Activated CD4-positive, alpha-beta memory T cell treated with anti-CD3 and anti-CD28 coated beads for 36 hours (primary cell): Measurements from ENCODE around the gene TM4SF18. TPM values are rescaled to one million over a fixed set of nuclear protein-coding genes. Genes with fewer than 3 reads are reported as not detected.
A peak's percentile ranks its signal among the peaks of the same experiment; 100 is the strongest.

Experiments
- CTCF ChIA-PET: fragments of 350-600 bp; sonication (Branson Sonifier 250); formaldehyde crosslinking; loops from one replicate; lab custom pipeline; 2021; ENCODE audit warnings: antibody characterized with exemption, inconsistent platforms; lab: Charles Lee
- POLR2A ChIA-PET: fragments of 350-600 bp; sonication (Branson Sonifier 250); formaldehyde crosslinking; loops from one replicate; lab custom pipeline; 2021; ENCODE audit warnings: antibody characterized with exemption; lab: Charles Lee
- DNase-seq: peaks from one replicate; pipeline ENCODE4 v3.0.0-alpha.2; 2020
- H3K27ac Mint-ChIP-seq: one replicate; pipeline ENCODE4 v1.8.0; 2021; ENCODE audit warnings: mixed read lengths
- H3K27me3 Mint-ChIP-seq: one replicate; pipeline ENCODE4 v1.8.0; 2021; ENCODE audit warnings: mixed read lengths
- H3K36me3 Mint-ChIP-seq: one replicate; pipeline ENCODE4 v1.8.0; 2021; ENCODE audit warnings: mixed read lengths
- H3K4me1 Mint-ChIP-seq: one replicate; pipeline ENCODE4 v1.8.0; 2021; ENCODE audit warnings: low read depth, mixed read lengths
- H3K4me3 Mint-ChIP-seq: one replicate; pipeline ENCODE4 v1.8.0; 2021; ENCODE audit warnings: mild to moderate bottlenecking, mixed read lengths
- H3K9me3 Mint-ChIP-seq: one replicate; pipeline ENCODE4 v1.8.0; 2021; ENCODE audit warnings: mixed read lengths
- intact Hi-C: fragments of 100-400 bp; cut with micrococcal nuclease; formaldehyde crosslinking; loops from one replicate; pipeline ENCODE4 v1.15.1; 2023
- total RNA-seq, 2 experiments: library from RNA; stranded (reverse); gene quantifications; one replicate each; pipeline ENCODE4 v1.2.3, GENCODE V29; 2021

Gene TM4SF18
- total RNA-seq, 2 experiments from 2014 or later, result not detected

DNA sequence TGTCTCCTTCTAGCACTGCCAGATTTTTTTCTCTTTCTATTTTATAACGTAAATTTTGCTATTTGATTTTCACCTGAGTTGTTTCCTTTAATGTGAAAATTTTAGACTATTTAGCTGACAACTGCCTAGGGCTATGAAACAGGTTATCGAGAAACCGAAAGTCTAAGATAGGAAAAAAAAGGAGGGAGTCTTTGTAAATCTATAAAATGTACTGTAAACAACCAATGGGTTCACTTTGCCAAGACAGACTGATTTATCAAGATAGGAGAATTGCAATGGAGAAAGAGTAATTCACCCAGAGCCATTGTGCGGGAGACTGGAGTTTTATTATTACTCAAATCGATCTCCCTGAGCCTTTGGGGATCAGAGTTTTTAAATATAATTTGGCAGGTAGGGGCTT, 50.0 kb downstream of the TM4SF18 start:
- Mint-ChIP-seq H3K36me3 (no peaks in the 10 kb centered on the region), H3K4me3 (no peak overlapping the region), H3K4me1 (no peaks in the 10 kb centered on the region), H3K27ac (no peak overlapping the region), H3K9me3 (no peaks in the 10 kb centered on the region), H3K27me3 (no peaks in the 10 kb centered on the region)
- intact Hi-C loops, result no loop called here
- POLR2A ChIA-PET, result no interaction called here
- DNase-seq, result no peak
- CTCF ChIA-PET, result no interaction called here

DNA sequence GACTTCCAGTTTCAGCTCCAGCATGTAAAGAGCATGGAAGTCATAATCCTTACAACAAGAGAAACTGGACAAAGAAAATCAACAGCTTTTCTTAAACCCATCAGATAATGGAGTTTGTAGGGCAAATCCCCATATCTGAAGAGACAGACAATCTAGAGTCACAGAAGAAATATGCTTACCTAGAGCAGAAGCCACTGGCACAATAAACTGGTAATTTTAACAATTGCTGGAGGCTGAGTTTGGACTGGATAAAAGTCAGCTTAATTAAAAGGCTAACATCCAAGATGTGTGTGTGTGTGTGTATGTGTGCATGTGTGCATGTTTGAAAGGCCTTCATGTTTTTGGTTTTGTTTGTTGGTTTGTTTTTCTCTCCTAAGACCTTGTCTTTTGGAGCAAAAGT, 50.6 kb downstream of the TM4SF18 start:
- DNase-seq, result no peak
- Mint-ChIP-seq H3K27ac (no peak overlapping the region), H3K27me3 (no peaks in the 10 kb centered on the region), H3K36me3 (no peaks in the 10 kb centered on the region), H3K9me3 (no peaks in the 10 kb centered on the region), H3K4me3 (no peak overlapping the region), H3K4me1 (peaks cover under 1% of the 10 kb centered on the region)
- CTCF ChIA-PET, result no interaction called here
- intact Hi-C loops, result no loop called here
- POLR2A ChIA-PET, result no interaction called here

DNA sequence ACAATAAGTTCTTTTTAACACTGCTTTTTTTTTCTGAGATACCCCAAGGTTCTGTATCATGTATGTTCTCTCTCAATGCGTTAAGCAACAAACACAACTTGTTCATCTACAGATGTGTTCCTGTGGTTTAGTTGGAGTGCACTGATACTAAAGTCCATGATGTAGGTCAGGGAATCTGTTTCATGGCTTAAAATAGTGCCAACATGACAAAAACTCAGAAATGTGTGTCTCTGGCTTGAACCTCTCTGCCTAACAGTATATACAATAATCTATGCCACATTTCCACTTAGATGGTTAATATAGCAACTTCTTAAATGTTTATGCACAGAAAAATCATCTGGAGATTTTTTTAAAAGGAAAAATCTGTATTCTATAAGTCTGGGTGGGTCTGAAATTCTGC, 51.1 kb downstream of the TM4SF18 start:
- POLR2A ChIA-PET, result no interaction called here
- Mint-ChIP-seq H3K36me3 (no peaks in the 10 kb centered on the region), H3K27me3 (no peaks in the 10 kb centered on the region), H3K4me3 (no peak overlapping the region), H3K9me3 (no peaks in the 10 kb centered on the region), H3K27ac (no peak overlapping the region), H3K4me1 (peaks cover 5% of the 10 kb centered on the region)
- intact Hi-C loops, result no loop called here
- CTCF ChIA-PET, result interaction anchor here (1.0 kb wide), 1 partner anchor 327 kb away, joined by 3 read pairs; no protein-coding TSS in a partner anchor
- no peak for DNase-seq

DNA sequence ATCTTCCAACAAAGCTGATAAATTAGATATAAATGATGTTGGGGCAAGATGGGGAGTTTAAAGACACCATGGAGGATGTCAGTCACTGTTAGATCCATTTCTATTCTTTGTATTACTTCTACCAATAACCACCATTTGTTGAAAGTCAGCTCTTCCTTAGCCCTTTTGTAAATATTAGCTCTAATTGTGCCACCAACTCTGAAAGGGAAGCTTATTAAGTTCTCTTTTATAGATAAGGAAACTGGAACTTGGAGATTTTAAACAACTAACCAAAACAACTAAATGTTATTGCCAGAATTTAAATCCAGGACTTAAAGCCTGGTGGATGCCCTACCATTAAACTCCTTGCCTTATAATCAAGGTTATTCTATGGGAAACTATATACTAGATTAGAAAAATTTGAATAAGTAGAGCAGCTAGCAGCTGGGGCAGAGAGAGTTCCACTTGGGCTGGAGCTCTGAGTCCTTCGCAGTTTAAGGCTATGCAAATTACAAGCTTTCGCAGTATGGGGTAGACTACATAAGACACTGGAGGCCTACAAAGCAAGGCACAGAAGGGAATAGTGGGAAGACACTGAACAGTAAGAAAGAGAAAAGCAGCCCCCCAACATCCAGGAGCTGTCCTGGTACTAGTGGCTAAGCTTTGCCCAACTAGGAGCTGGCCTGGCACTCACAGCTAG, 52.6 kb downstream of the TM4SF18 start:
- H3K27me3 Mint-ChIP-seq, result no peaks in the 10 kb centered on the region
- intact Hi-C loops, result no loop called here
- no peak overlapping the region for H3K4me3 Mint-ChIP-seq
- H3K9me3 Mint-ChIP-seq, result no peaks in the 10 kb centered on the region
- DNase-seq, result no peak
- ChIA-PET POLR2A (no interaction called here), CTCF (interaction anchor here (0.9 to 1.1 kb wide), 2 partner anchors 161 to 417 kb away, joined by 3 to 5 read pairs; no protein-coding TSS in a partner anchor)
- peaks cover 9% of the 10 kb centered on the region for H3K4me1 Mint-ChIP-seq
- H3K36me3 Mint-ChIP-seq, result no peaks in the 10 kb centered on the region
- H3K27ac Mint-ChIP-seq, result no peak overlapping the region

DNA sequence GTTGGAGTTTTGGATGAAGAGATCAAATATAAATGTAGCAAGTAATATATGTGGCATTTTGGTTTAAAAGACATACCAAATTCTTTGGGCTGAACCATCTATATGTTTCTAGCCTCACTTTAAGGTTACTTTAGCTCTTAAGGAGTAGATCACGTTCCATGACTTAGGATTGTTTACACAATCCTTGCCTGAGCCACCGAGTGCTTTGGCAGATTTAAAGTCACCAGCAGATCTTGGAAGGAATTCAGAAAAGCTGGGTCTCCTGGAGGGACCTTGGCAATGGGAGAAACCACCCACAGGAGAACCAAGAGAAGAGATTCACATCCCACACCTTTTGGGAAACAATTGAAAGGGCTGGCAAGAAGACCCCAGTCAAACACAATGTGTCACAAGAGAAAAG, 54.5 kb downstream of the TM4SF18 start:
- Mint-ChIP-seq H3K4me1 (peaks cover 9% of the 10 kb centered on the region), H3K27me3 (no peaks in the 10 kb centered on the region), H3K9me3 (no peaks in the 10 kb centered on the region), H3K36me3 (no peaks in the 10 kb centered on the region), H3K4me3 (no peak overlapping the region), H3K27ac (no peak overlapping the region)
- POLR2A ChIA-PET, result no interaction called here
- intact Hi-C loops, result no loop called here
- CTCF ChIA-PET, result interaction anchor here (0.7 to 0.9 kb wide), 2 partner anchors 159 to 290 kb away, joined by 3 read pairs; no protein-coding TSS in a partner anchor
- DNase-seq, result no peak

DNA sequence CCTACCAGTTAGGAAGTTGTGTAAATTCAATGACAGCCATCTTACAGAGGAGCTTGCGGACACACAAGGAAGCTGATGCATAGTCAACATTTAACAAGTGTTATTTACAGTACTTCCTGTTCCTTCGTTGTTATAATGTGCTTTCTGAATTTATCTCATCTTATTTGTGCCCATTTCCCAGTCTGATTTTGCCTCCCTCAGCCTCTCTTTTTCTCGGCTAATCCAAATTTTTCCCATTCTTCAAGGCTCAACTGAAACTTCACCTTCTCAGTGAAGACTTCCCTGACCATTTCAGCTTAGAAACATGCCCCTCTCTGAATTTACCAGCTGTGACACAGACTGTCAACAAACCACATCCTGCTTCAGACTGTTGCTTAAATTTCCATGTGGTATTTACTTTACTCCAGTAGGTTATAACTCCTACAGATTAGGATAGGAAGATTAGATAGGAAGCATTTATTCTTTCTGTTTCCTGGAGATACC, 56.1 kb downstream of the TM4SF18 start:
- Mint-ChIP-seq H3K4me3 (no peak overlapping the region), H3K36me3 (no peaks in the 10 kb centered on the region), H3K4me1 (peaks cover 9% of the 10 kb centered on the region), H3K27ac (peak overlapping the region; percentile 20), H3K9me3 (no peaks in the 10 kb centered on the region), H3K27me3 (no peaks in the 10 kb centered on the region)
- CTCF ChIA-PET, result interaction anchor here (0.8 to 1.6 kb wide), 3 partner anchors 157 to 334 kb away, joined by 3 to 7 read pairs (median 3); no protein-coding TSS in a partner anchor
- intact Hi-C loops, result no loop called here
- POLR2A ChIA-PET, result no interaction called here
- no peak for DNase-seq

DNA sequence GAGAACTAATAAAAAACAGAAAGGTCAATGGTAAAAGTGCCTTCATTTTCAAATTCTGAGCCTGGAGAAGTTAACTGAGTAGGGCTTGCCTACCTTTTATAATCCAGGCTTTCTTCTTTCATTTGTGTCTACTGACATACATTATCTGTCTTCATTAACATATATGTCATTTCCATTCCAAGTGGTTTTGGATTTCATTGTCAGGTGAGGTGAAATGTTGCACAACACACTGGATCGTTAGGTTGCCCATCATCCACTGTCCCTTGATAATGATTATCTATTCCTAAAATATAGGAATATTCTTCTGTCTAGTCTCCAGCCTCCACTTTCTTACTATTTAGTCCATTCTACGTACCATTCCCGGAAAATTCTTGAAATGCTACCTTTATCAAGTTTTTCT, 56.8 kb downstream of the TM4SF18 start:
- H3K27ac Mint-ChIP-seq, result no peak overlapping the region
- CTCF ChIA-PET, result interaction anchor here (0.8 to 6.4 kb wide), 5 partner anchors 22 to 333 kb away, joined by 3 to 107 read pairs (median 3); no protein-coding TSS in a partner anchor
- H3K4me3 Mint-ChIP-seq, result no peak overlapping the region
- no peaks in the 10 kb centered on the region for H3K9me3 Mint-ChIP-seq
- POLR2A ChIA-PET, result no interaction called here
- no peaks in the 10 kb centered on the region for H3K27me3 Mint-ChIP-seq
- H3K36me3 Mint-ChIP-seq, result no peaks in the 10 kb centered on the region
- H3K4me1 Mint-ChIP-seq, result peaks cover 9% of the 10 kb centered on the region
- DNase-seq, result no peak
- intact Hi-C loops, result no loop called here

DNA sequence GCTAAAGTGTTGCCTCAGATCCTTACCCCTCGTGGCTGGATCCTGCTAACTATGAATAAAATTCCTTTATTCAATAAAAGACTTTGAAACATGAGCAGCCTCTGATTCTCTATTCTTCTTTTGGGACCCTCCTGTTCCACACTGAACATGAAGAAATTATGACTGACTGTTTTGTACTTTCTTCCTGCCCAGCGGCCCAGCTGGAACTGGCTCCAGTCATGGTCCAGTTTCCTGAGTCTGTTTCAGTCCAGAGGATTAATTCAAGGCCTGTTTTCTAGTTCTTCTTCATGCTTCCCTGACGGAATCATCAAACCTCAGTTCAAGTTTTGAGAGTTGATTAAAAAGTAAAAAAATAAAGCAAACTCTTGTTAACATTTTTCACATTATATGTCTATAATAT, 59.2 kb downstream of the TM4SF18 start:
- H3K4me1 Mint-ChIP-seq, result peaks cover 9% of the 10 kb centered on the region
- DNase-seq, result no peak
- H3K36me3 Mint-ChIP-seq, result no peaks in the 10 kb centered on the region
- no peaks in the 10 kb centered on the region for H3K9me3 Mint-ChIP-seq
- no peak overlapping the region for H3K27ac Mint-ChIP-seq
- no peak overlapping the region for H3K4me3 Mint-ChIP-seq
- POLR2A ChIA-PET, result no interaction called here
- no peaks in the 10 kb centered on the region for H3K27me3 Mint-ChIP-seq
- CTCF ChIA-PET, result interaction anchor here (0.9 to 6.4 kb wide), 8 partner anchors 144 to 414 kb away, joined by 3 to 107 read pairs (median 4); partner anchors contain the start of gene HPS3
- intact Hi-C loops, result no loop called here

DNA sequence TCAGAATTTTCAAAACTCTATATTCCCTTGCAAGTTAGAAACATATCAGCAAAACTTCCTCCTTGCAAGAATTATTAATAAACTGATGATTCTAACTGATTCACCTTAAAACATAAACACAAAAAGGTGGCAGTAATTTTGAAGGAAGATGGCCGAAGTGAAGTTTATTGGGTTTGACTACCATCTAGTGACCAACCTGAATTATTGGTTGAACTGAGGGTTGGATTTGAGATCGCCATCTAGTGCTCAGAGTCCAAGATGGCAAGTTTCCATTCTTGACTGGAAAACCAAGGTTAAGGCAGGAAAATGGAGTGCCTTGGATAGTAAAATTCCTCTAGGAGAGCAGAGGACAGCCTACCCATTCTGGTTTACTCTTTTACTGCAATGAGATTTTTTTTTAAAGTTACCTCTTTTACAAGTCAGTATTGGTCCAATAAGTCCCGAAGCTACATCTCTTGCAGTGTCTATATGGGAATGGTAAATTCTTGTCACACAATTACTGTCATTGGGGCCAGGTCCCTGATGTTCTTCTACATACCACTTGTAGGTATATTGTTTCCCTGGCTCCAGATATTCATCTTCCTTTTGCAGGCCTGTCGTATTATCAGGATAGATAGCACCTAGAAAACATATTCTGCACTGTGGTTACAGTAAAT, 60.2 kb downstream of the TM4SF18 start:
- H3K27ac Mint-ChIP-seq, result no peak overlapping the region
- CTCF ChIA-PET, result interaction anchor here (0.6 to 6.4 kb wide), 13 partner anchors 19 to 416 kb away, joined by 3 to 107 read pairs (median 4); partner anchors contain the start of gene HPS3
- H3K27me3 Mint-ChIP-seq, result no peaks in the 10 kb centered on the region
- intact Hi-C loops, result loop anchor here (1.0 to 2.0 kb wide), 4 partner anchors 144 to 412 kb away; partner anchors contain the start of gene HPS3
- POLR2A ChIA-PET, result no interaction called here
- H3K9me3 Mint-ChIP-seq, result no peaks in the 10 kb centered on the region
- DNase-seq, result peak; percentile 26
- H3K36me3 Mint-ChIP-seq, result no peaks in the 10 kb centered on the region
- H3K4me3 Mint-ChIP-seq, result no peak overlapping the region
- peaks cover 9% of the 10 kb centered on the region for H3K4me1 Mint-ChIP-seq

DNA sequence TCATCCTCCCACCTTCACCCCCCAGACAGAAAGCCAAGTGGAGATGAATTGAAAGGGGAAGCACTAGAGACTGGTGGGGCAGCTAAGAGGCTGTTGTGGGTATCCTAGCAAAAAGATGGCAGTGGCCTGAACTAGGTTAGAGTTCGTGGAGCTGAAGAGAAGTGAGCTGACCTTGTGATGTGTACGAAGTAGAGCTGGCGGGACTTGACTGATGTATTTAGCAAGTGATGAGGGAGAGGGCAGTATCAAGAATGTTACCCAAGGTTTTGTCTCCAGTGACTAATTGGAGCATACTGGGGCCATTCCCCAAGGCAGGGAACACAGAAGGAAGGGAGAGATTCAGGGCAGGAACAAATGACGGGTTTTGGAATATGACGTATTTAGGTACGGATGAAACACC, 61.8 kb downstream of the TM4SF18 start:
- ChIA-PET POLR2A (no interaction called here), CTCF (interaction anchor here (0.6 to 6.4 kb wide), 5 partner anchors 141 to 323 kb away, joined by 3 to 107 read pairs (median 4); no protein-coding TSS in a partner anchor)
- intact Hi-C loops, result loop anchor here (2.0 kb wide), 1 partner anchor 143 kb away; the partner anchor contains the start of gene HPS3
- Mint-ChIP-seq H3K4me3 (no peak overlapping the region), H3K27me3 (no peaks in the 10 kb centered on the region), H3K27ac (no peak overlapping the region), H3K4me1 (no peaks in the 10 kb centered on the region), H3K9me3 (no peaks in the 10 kb centered on the region), H3K36me3 (no peaks in the 10 kb centered on the region)
- DNase-seq, result no peak

DNA sequence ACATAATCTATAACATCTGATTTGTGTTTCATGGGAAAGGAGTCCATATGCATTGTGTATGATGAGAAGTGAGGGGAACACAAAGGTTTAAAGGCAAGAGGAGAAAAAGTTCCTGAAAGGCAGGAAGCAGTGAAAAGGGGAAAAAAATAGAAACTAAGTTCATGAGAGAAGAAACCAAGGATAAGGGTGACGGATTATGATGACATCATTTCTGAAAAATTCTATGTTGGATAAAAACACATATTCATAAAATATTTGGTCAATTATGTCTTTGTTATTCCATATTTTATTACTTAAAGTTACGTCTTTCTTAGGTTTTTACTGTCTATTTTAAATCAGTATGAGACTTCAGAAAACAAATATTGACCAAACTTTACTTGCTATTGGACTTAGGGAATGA, 63.3 kb downstream of the TM4SF18 start:
- no peaks in the 10 kb centered on the region for H3K27me3 Mint-ChIP-seq
- H3K4me1 Mint-ChIP-seq, result no peaks in the 10 kb centered on the region
- H3K27ac Mint-ChIP-seq, result no peak overlapping the region
- intact Hi-C loops, result no loop called here
- no peaks in the 10 kb centered on the region for H3K36me3 Mint-ChIP-seq
- no peak overlapping the region for H3K4me3 Mint-ChIP-seq
- ChIA-PET POLR2A (no interaction called here), CTCF (interaction anchor here (6.3 to 6.4 kb wide), 2 partner anchors 150 to 315 kb away, joined by 70 to 107 read pairs; no protein-coding TSS in a partner anchor)
- no peak for DNase-seq
- H3K9me3 Mint-ChIP-seq, result no peaks in the 10 kb centered on the region

DNA sequence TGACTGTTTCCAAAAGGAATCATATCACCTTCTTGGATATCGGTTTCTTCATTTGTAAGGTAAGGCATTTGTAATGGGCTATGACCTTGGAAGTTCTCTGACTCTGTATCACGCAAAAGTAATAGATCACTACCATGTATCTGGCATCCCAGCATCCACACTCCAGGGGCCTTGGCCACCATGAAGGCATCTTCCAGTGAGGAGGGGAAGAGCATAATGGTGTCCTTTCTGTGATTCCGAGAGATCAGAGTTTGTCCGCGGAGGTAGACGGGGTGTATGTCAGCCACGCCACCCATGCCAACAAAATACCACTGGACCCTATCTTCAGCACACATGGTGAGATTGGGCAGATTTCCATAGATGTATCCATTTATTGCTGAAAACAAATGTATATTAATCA, 63.7 kb downstream of the TM4SF18 start:
- no peak overlapping the region for H3K4me3 Mint-ChIP-seq
- CTCF ChIA-PET, result interaction anchor here (1.0 to 1.6 kb wide), 3 partner anchors 9 to 316 kb away, joined by 3 to 6 read pairs (median 3); no protein-coding TSS in a partner anchor
- H3K9me3 Mint-ChIP-seq, result no peaks in the 10 kb centered on the region

More for the DNA sequence above, 63.7 kb downstream of the TM4SF18 start:
- no peaks in the 10 kb centered on the region for H3K4me1 Mint-ChIP-seq
- POLR2A ChIA-PET, result no interaction called here
- no peaks in the 10 kb centered on the region for H3K36me3 Mint-ChIP-seq
- intact Hi-C loops, result no loop called here
- no peak overlapping the region for H3K27ac Mint-ChIP-seq
- no peak for DNase-seq
- no peaks in the 10 kb centered on the region for H3K27me3 Mint-ChIP-seq
